Hematopoietic multipotent progenitor cell treated with erythropoietin and hydrocortisone succinate and interleukin-3 and kit ligand, for 15 days (in vitro differentiated cells): ENCODE measurements around the gene TSFM.

Source experiments
- DNase-seq: peaks from one replicate; pipeline ENCODE4 v3.0.0-alpha.2; 2015; ENCODE audit warnings: low spot score

Gene TSFM

DNA sequence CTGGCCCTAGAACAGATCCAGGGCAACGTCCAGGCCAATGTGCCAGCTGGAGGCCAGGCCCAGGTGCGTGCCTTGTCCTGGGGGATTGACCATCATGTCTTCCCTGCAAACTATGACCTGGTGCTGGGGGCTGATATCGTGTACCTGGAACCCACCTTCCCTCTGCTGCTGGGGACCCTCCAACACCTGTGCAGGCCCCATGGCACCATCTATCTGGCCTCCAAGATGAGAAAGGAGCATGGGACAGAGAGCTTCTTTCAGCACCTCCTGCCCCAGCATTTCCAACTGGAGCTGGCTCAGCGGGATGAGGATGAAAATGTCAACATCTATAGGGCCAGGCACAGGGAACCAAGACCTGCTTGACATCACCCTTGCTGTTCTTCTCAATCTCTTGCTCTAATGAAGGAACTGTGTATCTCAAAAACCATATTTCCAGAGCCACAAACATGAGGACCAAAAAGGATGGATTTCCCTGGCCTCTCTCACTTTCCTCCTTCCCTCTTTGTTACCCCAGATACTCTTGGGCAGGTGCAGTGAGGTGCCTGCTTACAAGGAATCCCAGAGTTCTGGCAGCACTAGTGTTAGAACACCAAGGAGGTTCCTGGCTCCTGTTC lies 2.2 kb upstream of the TSFM start:
- no peak for DNase-seq

DNA sequence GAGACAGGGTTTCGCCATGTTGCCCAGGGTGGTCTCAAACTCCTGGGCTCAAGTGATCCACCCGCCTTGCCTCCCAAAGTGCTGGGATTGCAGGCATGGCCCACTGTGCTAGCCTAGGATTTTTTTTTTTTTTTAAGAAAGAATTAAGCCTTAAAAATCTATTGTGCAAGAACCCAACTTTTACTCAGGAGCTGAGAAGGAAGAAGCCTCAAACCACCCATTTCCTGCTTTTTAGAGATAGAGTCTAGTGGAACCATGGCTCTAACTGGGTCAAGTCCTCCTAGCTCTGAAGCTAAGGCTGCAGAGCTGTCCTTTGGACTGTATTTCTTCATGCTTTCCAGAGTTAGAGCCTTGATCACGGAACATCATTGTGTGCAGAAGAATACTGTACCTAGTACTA lies 1.3 kb upstream of the TSFM start:
- DNase-seq, result no peak

DNA sequence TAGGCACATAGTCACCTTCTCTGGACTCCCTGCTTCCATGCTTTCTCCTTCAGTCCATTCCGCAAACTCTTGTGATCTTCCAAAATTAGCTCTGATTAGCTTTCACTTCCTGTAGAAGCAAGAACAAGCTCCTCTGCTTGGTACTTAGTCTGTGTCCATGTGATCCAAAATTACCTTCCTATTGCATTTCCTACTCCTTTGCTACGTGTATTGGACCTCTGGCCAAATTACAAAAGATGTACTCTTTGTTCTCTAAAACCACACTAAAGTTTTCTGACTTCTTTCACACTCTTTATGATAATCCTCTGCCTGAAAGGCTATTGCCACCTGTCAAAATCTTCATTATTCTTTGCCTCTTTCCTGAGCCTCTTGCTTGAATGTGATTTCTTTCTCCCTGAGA lies 786 bp upstream of the TSFM start:
- no peak for DNase-seq

DNA sequence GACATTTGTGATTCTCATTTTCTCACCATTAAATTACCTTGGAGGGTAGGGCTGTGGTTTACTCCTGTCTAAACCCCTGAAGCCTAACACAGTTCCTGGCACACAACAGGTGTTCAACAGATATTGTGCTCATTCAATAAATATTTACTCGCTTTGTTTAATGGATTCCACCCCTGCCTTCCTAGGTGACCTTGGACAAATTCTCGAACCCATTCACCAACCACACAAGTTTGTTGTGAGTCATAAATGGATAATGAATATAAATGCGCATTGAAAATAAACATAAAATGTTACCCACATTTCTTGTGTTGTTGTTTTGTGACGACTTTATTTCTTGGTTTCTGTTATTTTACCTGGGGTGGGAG lies 362 bp upstream of the TSFM start:
- DNase-seq, result no peak

DNA sequence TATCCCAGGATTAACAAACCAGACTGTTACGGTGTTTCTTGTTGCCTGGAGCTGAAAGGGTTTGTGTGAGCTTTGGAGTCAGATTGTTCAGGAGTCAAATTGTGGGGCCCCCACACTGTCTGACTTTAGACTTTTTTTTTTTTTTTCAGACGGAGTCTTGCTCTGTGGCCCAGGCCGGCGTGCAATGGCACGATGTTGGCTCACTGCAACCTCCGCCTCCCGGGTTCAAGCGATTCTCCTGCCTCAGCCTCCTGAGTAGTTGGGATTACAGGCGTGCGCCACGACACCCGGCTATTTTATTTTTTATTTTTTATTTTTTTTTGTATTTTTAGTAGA lies 847 bp downstream of the TSFM start:
- no peak for DNase-seq

GRCh38 chr12:57783861-57784260 lies 1.3 kb downstream of the TSFM start:
- no peak for DNase-seq

GRCh38 chr12:57793920-57794319 lies 11.3 kb downstream of the TSFM start:
- no peak for DNase-seq

GRCh38 chr12:57795354-57795753 lies 12.8 kb downstream of the TSFM start:
- no peak for DNase-seq

GRCh38 chr12:57796996-57797395 lies 14.4 kb downstream of the TSFM start:
- no peak for DNase-seq

GRCh38 chr12:57797933-57798332 lies 15.3 kb downstream of the TSFM start:
- DNase-seq, result no peak

DNA sequence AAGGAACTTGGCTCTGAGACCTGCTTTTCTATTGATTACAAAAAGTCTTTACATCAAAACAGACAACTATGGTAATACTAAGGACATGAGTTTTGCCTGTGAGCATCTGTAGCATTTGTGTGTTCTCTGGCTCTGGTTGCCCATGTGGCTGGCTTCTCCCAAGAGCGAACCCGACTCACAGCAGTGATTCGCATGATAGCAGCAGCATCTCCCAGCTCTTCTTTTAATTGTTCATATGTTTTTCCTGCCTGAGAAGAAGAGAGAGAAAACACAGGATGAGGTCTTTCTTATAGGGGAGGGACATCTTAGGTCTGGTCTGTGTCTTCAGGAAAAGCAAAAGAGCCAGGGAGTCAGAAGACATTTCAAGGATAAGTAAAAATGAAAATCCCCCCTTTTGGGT lies 18.4 kb downstream of the TSFM start:
- no peak for DNase-seq

DNA sequence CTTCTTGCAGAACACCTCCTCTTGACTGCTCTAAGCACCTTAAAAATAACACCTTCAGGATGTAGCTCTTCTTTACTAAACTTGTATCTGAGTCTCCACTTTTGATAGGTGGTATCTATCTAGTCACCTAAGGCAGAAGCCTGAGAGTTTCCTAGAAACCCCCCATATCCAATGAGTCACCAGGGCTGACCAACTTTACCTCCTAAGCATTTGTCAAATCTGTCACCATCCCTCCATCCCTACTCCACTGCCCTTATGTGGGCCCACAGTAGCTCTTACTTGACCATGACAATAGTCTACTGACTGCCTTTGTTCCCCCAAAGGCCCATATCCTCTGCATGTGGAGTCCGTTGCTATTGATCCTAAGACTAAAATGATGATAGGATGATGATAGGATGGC lies 20.0 kb downstream of the TSFM start:
- DNase-seq, result no peak

- peak; percentile 16 for DNase-seq
These were observed 20.8 kb downstream of the TSFM start for GRCh38 chr12:57803319-57803893.

- DNase-seq, result no peak
These were observed 24.1 kb downstream of the TSFM start for GRCh38 chr12:57806677-57807076.

GRCh38 chr12:57807285-57807684 lies 24.7 kb downstream of the TSFM start:
- no peak for DNase-seq

GRCh38 chr12:57808351-57808750 lies 25.8 kb downstream of the TSFM start:
- DNase-seq, result no peak

GRCh38 chr12:57809425-57809824 lies 26.8 kb downstream of the TSFM start:
- no peak for DNase-seq

GRCh38 chr12:57810450-57810849 lies 27.9 kb downstream of the TSFM start:
- peak; percentile 19 for DNase-seq

- DNase-seq, result no peak
These were observed 28.6 kb downstream of the TSFM start for GRCh38 chr12:57811028-57811755.

GRCh38 chr12:57813111-57813970 lies 30.8 kb downstream of the TSFM start:
- no peak for DNase-seq

- DNase-seq, result no peak
These were observed 31.6 kb downstream of the TSFM start for GRCh38 chr12:57813971-57814772.
